Endothelial cell of umbilical vein (primary cell): ENCODE results near the gene CSRP1. TPM values are rescaled to one million over a fixed set of nuclear protein-coding genes. Genes with fewer than 3 reads are reported as not detected.

Experiments used
- BruUV-seq: library from RNA; stranded (reverse); fragments of 400-500 nt; replicated peaks from 2 replicates; lab custom pipeline; 2021; lab: Mats Ljungman, UMichigan
- CTCF ChIA-PET: fragments of 300-600, 350-600 bp; sonication (Branson Sonifier 250); formaldehyde crosslinking; loops from one replicate; lab custom pipeline; 2021; ENCODE audit warnings: antibody characterized with exemption, inconsistent platforms; lab: Charles Lee
- POLR2A ChIA-PET: fragments of 300-600, 350-600 bp; sonication (Branson Sonifier 250); formaldehyde crosslinking; loops from one replicate; lab custom pipeline; 2021; ENCODE audit warnings: antibody characterized with exemption, inconsistent platforms; lab: Charles Lee
- DNase-seq: peaks from one replicate; pipeline ENCODE4 v3.0.0-alpha.2; 2011; ENCODE audit warnings: low read depth, low spot score
- FAIRE-seq: peaks from 2 replicates; lab custom pipeline; 2011; peaks lifted over from hg19 to GRCh38; lab: Jason Lieb, UNC
- H2AFZ ChIP-seq: 2 replicates; pipeline ENCODE4 v1.6.0; 2012; ENCODE audit warnings: low read depth, low read length, control low read depth, inconsistent platforms
- H3K27ac ChIP-seq: 2 replicates; pipeline ENCODE4 v1.5.1; 2011; ENCODE audit warnings: low read depth, mild to moderate bottlenecking, control low read depth, low read length, moderate library complexity; ENCODE audit not compliant: insufficient read depth
- H3K27me3 ChIP-seq, 2 experiments: 2 replicates each; pipeline versions ENCODE4 v1.6.0 to v1.6.1; 2011; ENCODE audit warnings: low read length in 2 of 2, mixed read lengths in 1 of 2; ENCODE audit not compliant: control insufficient read depth in 2 of 2, insufficient read depth in 2 of 2
- H3K36me3 ChIP-seq, 2 experiments: 2 replicates in 1 of 2; 3 replicates in 1 of 2; pipeline ENCODE4 v1.5.1; 2011; ENCODE audit warnings: low read length in 2 of 2, mild to moderate bottlenecking in 1 of 2, moderate library complexity in 1 of 2; ENCODE audit not compliant: control insufficient read depth in 2 of 2, insufficient read depth in 2 of 2; ENCODE audit errors: extremely low read depth in 1 of 2
- H3K4me1 ChIP-seq: 3 replicates; pipeline ENCODE4 v1.5.1; 2011; ENCODE audit warnings: mild to moderate bottlenecking, low read length; ENCODE audit not compliant: control insufficient read depth, insufficient read depth; ENCODE audit errors: extremely low read depth
- H3K4me2 ChIP-seq: 2 replicates; pipeline ENCODE4 v1.6.1; 2011; ENCODE audit warnings: low read length, control low read depth, mixed read lengths; ENCODE audit not compliant: insufficient read depth
- H3K4me3 ChIP-seq, 3 experiments: fragments of 200-600 bp in 1 of 3; sonication (generic), shearing (Covaris generic) in 1 of 3; replicated peaks in 1 of 3; 2 replicates each; pipeline ENCODE4 v1.5.1; 2011 to 2016; ENCODE audit warnings: control low read depth in 3 of 3, low read length in 3 of 3, mild to moderate bottlenecking in 2 of 3, inconsistent platforms in 1 of 3, low read depth in 1 of 3, moderate library complexity in 1 of 3; ENCODE audit not compliant: insufficient read depth in 1 of 3
- H3K79me2 ChIP-seq: 2 replicates; pipeline ENCODE4 v1.6.0; 2012; ENCODE audit warnings: low read length, inconsistent platforms; ENCODE audit not compliant: control insufficient read depth, insufficient read depth
- H3K9ac ChIP-seq: replicated peaks from 2 replicates; pipeline ENCODE3; 2011; ENCODE audit warnings: low read length, control low read depth; ENCODE audit not compliant: insufficient read depth; ENCODE audit errors: extremely low read depth
- H3K9me1 ChIP-seq: replicated peaks from 3 replicates; pipeline ENCODE4 v1.6.0; 2011; ENCODE audit warnings: mild to moderate bottlenecking, low read length; ENCODE audit not compliant: control insufficient read depth, insufficient read depth; ENCODE audit errors: extremely low read depth
- H3K9me3 ChIP-seq: replicated peaks from 2 replicates; pipeline ENCODE4 v1.5.1; 2012; ENCODE audit warnings: low read length, inconsistent platforms; ENCODE audit not compliant: control insufficient read depth, insufficient read depth
- H4K20me1 ChIP-seq: replicated peaks from 2 replicates; pipeline ENCODE3; 2011; ENCODE audit warnings: mild to moderate bottlenecking, low read length; ENCODE audit not compliant: control insufficient read depth, insufficient read depth; ENCODE audit errors: extremely low read depth
- EZH2 ChIP-seq: IDR thresholded peaks from 2 replicates; pipeline ENCODE4 v1.6.1; 2012; ENCODE audit warnings: borderline replicate concordance, low read depth, mild to moderate bottlenecking, moderate library complexity, low read length, inconsistent platforms; ENCODE audit not compliant: severe bottlenecking
- FOS ChIP-seq: IDR thresholded peaks from 2 replicates; pipeline ENCODE4 v1.6.1; 2011; ENCODE audit warnings: mild to moderate bottlenecking, low read length, moderate library complexity, borderline replicate concordance; ENCODE audit not compliant: insufficient read depth
- GATA2 ChIP-seq: IDR thresholded peaks from 2 replicates; pipeline ENCODE4 v1.7.0; 2011; ENCODE audit warnings: low read depth, mild to moderate bottlenecking, moderate library complexity, mixed read lengths, low read length; ENCODE audit not compliant: insufficient read length, insufficient read depth
- JUN ChIP-seq: IDR thresholded peaks from 2 replicates; pipeline ENCODE4 v1.6.1; 2011; ENCODE audit warnings: borderline replicate concordance, low read depth; ENCODE audit not compliant: insufficient read length, insufficient read depth
- MYC ChIP-seq: IDR thresholded peaks from one replicate; pipeline ENCODE4 v1.6.1; 2011; ENCODE audit warnings: mild to moderate bottlenecking, low read depth, low read length
- POLR2A ChIP-seq: IDR thresholded peaks from 2 replicates; pipeline ENCODE4 v1.6.1; 2012; ENCODE audit warnings: low read depth, mild to moderate bottlenecking, control low read depth, low read length
- POLR2AphosphoS5 ChIP-seq: IDR thresholded peaks from 2 replicates; pipeline ENCODE4 v1.6.1; 2012; ENCODE audit warnings: low read depth, mild to moderate bottlenecking, control low read depth, low read length, moderate library complexity; ENCODE audit not compliant: insufficient read depth
- dilution Hi-C: fragments of 300-500 bp; cut with MboI; formaldehyde crosslinking; loops from one replicate; pipeline ENCODE4 v1.15.0; 2019; ENCODE audit warnings: low sequenced_read_pairs; ENCODE audit not compliant: extremely low pct_ligation_motif_present
- intact Hi-C: fragments of 100-400 bp; cut with micrococcal nuclease; formaldehyde crosslinking; loops from one replicate; pipeline ENCODE4 v1.10.0; 2022
- polyA plus RNA-seq, 4 experiments: library from polyadenylated mRNA; depleted of rRNA in 3 of 4; stranded (reverse) in 3 of 4; unstranded in 1 of 4; fragments of >200 nt; gene quantifications; 2 replicates each; pipeline versions ENCODE4 v1.2.1 to v1.2.3, GENCODE V29; 2011 to 2012; ENCODE audit warnings: missing spikeins in 1 of 4
- total RNA-seq: library from RNA; stranded (reverse); gene quantifications from 2 replicates; pipeline ENCODE4 v1.2.3, GENCODE V29; 2021
- TF ChIP-seq, protein P1 (sequence below), 2 donors: IDR thresholded peaks; 1 replicate in 1 of 2; 2 replicates in 1 of 2; pipeline ENCODE4 v1.5.1; 2011; ENCODE audit warnings: low read length in 2 of 2, mild to moderate bottlenecking in 2 of 2, moderate library complexity in 2 of 2, control low read depth in 1 of 2, inconsistent platforms in 1 of 2, low read depth in 1 of 2; ENCODE audit not compliant: insufficient read depth in 1 of 2; ENCODE audit errors: extremely low read depth in 1 of 2
- TF ChIP-seq, protein P2 (sequence below): IDR thresholded peaks from 2 replicates; pipeline ENCODE4 v1.6.1; 2011; ENCODE audit not compliant: insufficient read depth, insufficient read length

The CSRP1 gene
- total and polyA plus RNA-seq, 2 donors (not counting 3 experiments of a cell fraction or from before 2014, with no cell fraction given): 393 to 510 TPM

DNA sequence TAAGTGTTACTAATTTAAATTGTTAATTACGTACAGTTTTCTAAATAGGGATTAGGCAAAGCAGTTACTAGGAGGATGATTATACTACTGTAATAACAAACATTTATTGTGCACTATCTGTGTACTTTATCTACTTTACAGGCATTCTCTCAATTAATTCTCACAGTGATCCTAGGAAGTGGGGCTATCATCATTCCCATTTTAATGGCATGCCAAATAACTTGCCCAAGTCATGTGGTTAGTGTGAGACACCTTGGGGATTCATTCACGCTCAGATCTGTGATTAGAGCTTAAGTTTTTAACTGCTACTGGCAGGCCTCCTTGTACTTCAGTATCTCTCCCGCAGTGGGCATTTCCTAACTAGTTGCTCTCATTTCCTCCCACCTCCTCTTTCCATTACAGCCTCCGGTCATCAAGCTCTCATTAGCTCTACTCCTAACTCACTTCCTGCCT is 49.4 kb downstream of the CSRP1 start:
- Histone ChIP-seq H3K9me3 (no peaks in the 10 kb centered on the region), H3K4me2 (no peak overlapping the region), H3K9me1 (no peaks in the 10 kb centered on the region), H3K4me1 (peaks cover 13% of the 10 kb centered on the region), H3K36me3 (no peaks in the 10 kb centered on the region), H3K27ac (no peak overlapping the region), H4K20me1 (no peaks in the 10 kb centered on the region), H3K79me2 (no peaks in the 10 kb centered on the region), H3K27me3 (no peaks in the 10 kb centered on the region), H3K9ac (no peak overlapping the region), H2AFZ (no peak overlapping the region), H3K4me3 (no peak overlapping the region)
- DNase-seq: no peak
- dilution Hi-C loops: no loop called here
- FAIRE-seq: no peak
- BruUV-seq: no TSS peak
- ChIA-PET POLR2A (interaction anchor here (0.6 kb wide), 1 partner anchor 41 kb away, joined by 3 read pairs; no protein-coding TSS in a partner anchor), CTCF (interaction anchor here (0.8 to 7.9 kb wide), 5 partner anchors 9 to 55 kb away, joined by 3 to 40 read pairs (median 4); partner anchors contain the start of gene PHLDA3)
- no peak for TF ChIP-seq JUN
- TF ChIP-seq POLR2AphosphoS5: no peak
- TF ChIP-seq FOS: no peak
- no peak for TF ChIP-seq EZH2
- TF ChIP-seq MYC: no peak
- TF ChIP-seq, protein P1, sequence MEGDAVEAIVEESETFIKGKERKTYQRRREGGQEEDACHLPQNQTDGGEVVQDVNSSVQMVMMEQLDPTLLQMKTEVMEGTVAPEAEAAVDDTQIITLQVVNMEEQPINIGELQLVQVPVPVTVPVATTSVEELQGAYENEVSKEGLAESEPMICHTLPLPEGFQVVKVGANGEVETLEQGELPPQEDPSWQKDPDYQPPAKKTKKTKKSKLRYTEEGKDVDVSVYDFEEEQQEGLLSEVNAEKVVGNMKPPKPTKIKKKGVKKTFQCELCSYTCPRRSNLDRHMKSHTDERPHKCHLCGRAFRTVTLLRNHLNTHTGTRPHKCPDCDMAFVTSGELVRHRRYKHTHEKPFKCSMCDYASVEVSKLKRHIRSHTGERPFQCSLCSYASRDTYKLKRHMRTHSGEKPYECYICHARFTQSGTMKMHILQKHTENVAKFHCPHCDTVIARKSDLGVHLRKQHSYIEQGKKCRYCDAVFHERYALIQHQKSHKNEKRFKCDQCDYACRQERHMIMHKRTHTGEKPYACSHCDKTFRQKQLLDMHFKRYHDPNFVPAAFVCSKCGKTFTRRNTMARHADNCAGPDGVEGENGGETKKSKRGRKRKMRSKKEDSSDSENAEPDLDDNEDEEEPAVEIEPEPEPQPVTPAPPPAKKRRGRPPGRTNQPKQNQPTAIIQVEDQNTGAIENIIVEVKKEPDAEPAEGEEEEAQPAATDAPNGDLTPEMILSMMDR (IDR thresholded peaks at IDR 0.05; ENCODE audit: extremely low read depth in 1 of 2, insufficient read depth in 1 of 2, low read depth in 1 of 2, low read length in 2 of 2): no peak
- TF ChIP-seq GATA2: no peak
- TF ChIP-seq, protein P2, sequence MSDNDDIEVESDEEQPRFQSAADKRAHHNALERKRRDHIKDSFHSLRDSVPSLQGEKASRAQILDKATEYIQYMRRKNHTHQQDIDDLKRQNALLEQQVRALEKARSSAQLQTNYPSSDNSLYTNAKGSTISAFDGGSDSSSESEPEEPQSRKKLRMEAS: no peak
- no peak for TF ChIP-seq POLR2A
- intact Hi-C loops: no loop called here
